Muscle of leg (tissue), 11 donors: ENCODE results near the gene MYO3A. TPM values are rescaled to one million over a fixed set of nuclear protein-coding genes. Genes with fewer than 3 reads are reported as not detected.

Experiments
- DNase-seq: peaks from one replicate; pipeline ENCODE4 v3.0.0; 2013
- H3K27ac ChIP-seq: one replicate; pipeline ENCODE4 v1.5.1; 2013; ENCODE audit warnings: mild to moderate bottlenecking, low read length, control low read depth
- H3K27me3 ChIP-seq: one replicate; pipeline ENCODE4 v1.6.1; 2013; ENCODE audit warnings: low read length; ENCODE audit not compliant: control insufficient read depth, insufficient read depth
- H3K36me3 ChIP-seq: one replicate; pipeline ENCODE4 v1.6.1; 2013; ENCODE audit warnings: low read length; ENCODE audit not compliant: control insufficient read depth, insufficient read depth
- H3K4me1 ChIP-seq: one replicate; pipeline ENCODE4 v1.6.1; 2013; ENCODE audit warnings: low read length; ENCODE audit not compliant: control insufficient read depth, insufficient read depth
- H3K4me3 ChIP-seq: one replicate; pipeline ENCODE4 v1.5.1; 2013; ENCODE audit warnings: low read length, control low read depth
- H3K9me3 ChIP-seq: replicated peaks from 2 replicates; pipeline ENCODE4 v1.6.1; 2013; ENCODE audit warnings: low read depth, low read length; ENCODE audit not compliant: control insufficient read depth
- WGBS: methylation state at CpG from one replicate; pipeline ENCODE4 v1.1.5; 2013; ENCODE audit warnings: missing lambda C conversion rate; ENCODE audit not compliant: insufficient coverage; 5-methylcytosine and 5-hydroxymethylcytosine counted together
- polyA plus RNA-seq, 8 donors: library from polyadenylated mRNA; unstranded; fragments of 120-200 nt; gene quantifications; one replicate each; pipeline versions ENCODE4 v1.2.1 to v1.2.3, GENCODE V29; 2013; ENCODE audit warnings: inconsistent platforms in 1 of 8, low replicate concordance in 1 of 8; ENCODE audit not compliant: insufficient read length in 8 of 8, insufficient read depth in 1 of 8
- total RNA-seq: library from RNA; stranded (reverse); fragments of 120-200 nt; gene quantifications from one replicate; pipeline ENCODE4 v1.2.4, GENCODE V29; 2013

MYO3A gene
- total and polyA plus RNA-seq, 9 donors = 0.41 to 1.9 (median 1.0) TPM

DNA sequence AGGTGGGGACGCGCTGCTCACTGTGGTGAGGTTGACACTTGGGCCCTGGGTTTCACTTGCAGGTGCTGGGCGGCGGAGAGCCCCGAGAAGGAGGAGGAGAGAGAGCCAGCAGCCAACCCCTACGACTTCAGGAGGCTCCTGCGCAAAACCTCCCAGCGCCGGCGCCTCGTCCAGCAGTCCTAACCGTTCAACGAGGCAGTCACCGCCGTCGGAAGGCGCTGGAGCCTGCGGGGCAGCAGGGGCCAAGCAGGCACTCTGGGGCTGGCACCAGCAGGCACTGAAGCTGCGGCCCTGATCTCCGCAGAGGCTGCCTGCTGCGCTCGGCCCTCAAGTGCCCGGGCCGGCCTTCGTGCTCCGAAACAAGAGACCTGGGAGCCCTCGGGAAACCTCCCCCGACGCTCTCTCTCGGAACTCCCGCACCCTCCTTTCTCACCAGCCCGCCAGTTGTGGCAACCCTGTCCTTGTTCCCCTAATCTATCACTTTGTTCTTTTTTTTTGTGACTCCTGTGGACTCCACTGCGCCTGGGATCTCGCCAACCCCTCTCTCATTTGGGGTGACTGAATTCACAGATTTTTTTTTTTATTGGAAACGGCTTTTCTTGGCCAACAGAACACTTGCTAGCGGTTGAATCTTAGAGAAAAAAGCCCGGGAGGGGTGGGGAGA lies 277.9 kb downstream of the MYO3A start:
- WGBS = 3% methylated on average over 33 of the region's 37 CpGs
- H3K4me1 ChIP-seq = peaks cover 9% of the 10 kb centered on the region
- H3K4me3 ChIP-seq = no peak overlapping the region
- peaks cover 62% of the 10 kb centered on the region for H3K27me3 ChIP-seq
- DNase-seq = no peak
- H3K36me3 ChIP-seq = no peaks in the 10 kb centered on the region
- H3K9me3 ChIP-seq = no peaks in the 10 kb centered on the region
- no peak overlapping the region for H3K27ac ChIP-seq

DNA sequence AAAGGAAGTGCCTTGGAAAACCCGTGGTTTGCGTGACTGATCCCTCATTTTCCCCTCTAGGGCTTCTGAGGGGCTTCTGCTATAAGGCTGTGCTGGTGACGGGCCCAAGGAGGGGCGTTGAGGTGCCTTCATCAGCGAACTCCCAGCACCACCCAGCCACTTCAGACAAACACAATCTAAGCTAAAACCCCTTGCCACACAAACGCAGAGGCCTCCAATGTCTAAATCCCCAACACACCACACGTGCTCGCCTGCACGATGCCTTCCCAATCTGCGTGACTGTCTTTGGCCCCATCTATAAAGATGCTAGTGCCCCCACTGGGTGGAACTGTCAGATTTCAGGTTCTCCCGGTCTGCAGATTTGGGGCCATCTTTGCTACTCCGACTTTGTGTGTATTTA lies 278.5 kb downstream of the MYO3A start:
- H3K27ac ChIP-seq = no peak overlapping the region
- H3K27me3 ChIP-seq = peaks cover 68% of the 10 kb centered on the region
- no peak for DNase-seq
- no peaks in the 10 kb centered on the region for H3K36me3 ChIP-seq
- no peaks in the 10 kb centered on the region for H3K9me3 ChIP-seq
- H3K4me1 ChIP-seq = peaks cover 12% of the 10 kb centered on the region
- 2% methylated on average over 9 of the region's 12 CpGs for WGBS
- no peak overlapping the region for H3K4me3 ChIP-seq

DNA sequence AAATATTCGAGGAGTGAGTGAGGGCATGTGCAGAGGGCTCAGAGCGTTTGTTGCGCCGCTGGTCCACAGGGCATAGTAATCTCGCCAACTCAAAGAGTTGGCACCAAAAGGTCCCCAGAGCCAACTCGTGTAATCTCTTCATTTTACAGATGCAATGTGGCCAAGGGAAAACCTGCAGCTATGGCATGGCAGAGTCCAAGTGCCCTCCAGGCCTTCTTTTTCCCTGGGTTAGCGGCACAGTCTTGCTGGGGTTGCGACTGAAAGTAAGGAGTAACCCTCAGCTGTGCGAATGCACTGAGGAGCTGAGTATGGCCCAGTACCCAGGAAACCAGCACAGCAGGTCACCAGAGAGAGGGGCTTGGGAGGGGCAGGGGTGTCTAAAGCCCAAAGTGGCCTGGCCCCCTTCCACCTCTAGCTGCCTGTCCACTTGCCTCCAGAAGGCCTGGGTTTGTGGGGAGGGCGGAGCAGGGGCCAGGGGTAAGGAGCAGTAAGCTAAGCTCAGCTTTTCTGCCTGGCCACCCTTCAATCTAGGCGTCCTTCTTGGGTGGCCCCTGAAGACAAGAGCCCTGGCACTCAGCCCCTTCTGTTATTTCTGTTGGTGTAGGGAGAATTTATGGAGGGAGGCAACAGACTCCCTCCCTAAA lies 279.2 kb downstream of the MYO3A start:
- WGBS = 13% methylated on average over 8 of the region's 11 CpGs
- no peak overlapping the region for H3K4me3 ChIP-seq

DNA sequence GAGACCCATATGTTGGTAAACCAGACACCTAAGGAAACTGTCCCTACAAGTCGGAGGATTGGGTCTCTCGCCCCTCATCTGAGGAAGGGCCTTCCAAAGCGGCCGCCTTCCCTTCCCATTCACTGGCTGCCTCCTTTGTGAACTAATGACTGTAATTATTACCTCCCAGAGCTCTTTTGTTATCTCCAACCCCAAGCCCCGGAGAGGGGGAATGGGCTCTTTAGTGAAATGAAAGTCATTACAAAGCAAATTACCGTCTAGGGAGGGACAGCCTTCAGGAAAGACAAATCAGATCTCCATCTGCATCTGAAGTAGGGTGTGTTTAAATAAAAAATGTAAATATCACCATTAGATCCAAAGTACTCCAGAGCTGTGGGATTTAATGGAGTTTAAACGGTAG lies 280.0 kb downstream of the MYO3A start:
- no peak overlapping the region for H3K27ac ChIP-seq
- peaks cover 17% of the 10 kb centered on the region for H3K4me1 ChIP-seq
- H3K27me3 ChIP-seq = peaks cover 82% of the 10 kb centered on the region
- no peak for DNase-seq
- H3K9me3 ChIP-seq = no peaks in the 10 kb centered on the region
- H3K4me3 ChIP-seq = no peak overlapping the region
- 10% methylated on average over 2 of the region's 7 CpGs for WGBS
- no peaks in the 10 kb centered on the region for H3K36me3 ChIP-seq

More for the DNA sequence above, 279.2 kb downstream of the MYO3A start:
- DNase-seq = no peak
- Histone ChIP-seq H3K4me1 (peaks cover 17% of the 10 kb centered on the region), H3K27ac (no peak overlapping the region), H3K36me3 (no peaks in the 10 kb centered on the region), H3K9me3 (no peaks in the 10 kb centered on the region), H3K27me3 (peaks cover 76% of the 10 kb centered on the region)

DNA sequence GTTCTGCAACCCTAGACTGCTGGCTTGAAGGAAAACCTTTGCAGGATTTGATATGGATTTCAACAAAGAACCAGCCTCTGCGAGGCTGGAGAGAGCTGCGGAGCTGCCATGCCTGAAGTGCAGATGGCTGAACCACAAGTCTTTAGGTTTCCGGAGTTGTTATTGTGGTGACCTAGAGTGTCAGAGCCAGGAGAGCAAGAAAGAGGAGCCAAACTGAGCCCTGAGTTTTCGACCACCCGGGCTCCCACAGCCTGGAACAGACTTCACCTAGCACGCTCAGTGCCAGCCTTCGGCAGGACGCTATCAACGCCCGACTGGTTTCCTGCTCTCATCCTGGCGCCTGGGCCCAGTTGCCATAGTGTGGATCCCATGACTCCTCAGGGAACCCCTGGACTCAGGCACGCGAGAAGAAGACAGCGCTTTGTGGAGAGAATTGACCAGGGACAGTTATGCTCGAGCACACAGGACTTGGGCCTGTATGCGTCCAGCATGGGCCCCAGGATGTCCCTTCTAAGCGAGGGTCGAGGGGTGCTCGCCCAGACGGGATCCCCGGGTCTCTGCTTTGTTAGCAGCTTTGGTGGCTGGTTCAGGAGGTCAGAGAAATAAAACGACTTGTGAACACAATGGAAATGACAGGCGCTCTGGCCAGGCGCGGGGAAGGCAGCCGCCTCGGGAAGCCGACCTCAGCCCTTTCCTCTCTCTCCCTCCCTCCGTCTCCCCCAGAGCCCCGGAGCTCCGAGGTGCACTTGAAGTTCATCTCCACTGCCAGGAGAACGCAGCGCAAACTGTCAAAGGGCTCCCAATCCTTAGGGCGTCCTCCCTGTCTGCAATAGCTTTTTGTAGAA lies 280.7 kb downstream of the MYO3A start:
- WGBS = 7% methylated on average over 21 of the region's 34 CpGs
- no peak for DNase-seq
- H3K36me3 ChIP-seq = no peaks in the 10 kb centered on the region
- no peaks in the 10 kb centered on the region for H3K9me3 ChIP-seq
- peaks cover 80% of the 10 kb centered on the region for H3K27me3 ChIP-seq
- H3K27ac ChIP-seq = no peak overlapping the region
- no peak overlapping the region for H3K4me3 ChIP-seq
- H3K4me1 ChIP-seq = peaks cover 17% of the 10 kb centered on the region

DNA sequence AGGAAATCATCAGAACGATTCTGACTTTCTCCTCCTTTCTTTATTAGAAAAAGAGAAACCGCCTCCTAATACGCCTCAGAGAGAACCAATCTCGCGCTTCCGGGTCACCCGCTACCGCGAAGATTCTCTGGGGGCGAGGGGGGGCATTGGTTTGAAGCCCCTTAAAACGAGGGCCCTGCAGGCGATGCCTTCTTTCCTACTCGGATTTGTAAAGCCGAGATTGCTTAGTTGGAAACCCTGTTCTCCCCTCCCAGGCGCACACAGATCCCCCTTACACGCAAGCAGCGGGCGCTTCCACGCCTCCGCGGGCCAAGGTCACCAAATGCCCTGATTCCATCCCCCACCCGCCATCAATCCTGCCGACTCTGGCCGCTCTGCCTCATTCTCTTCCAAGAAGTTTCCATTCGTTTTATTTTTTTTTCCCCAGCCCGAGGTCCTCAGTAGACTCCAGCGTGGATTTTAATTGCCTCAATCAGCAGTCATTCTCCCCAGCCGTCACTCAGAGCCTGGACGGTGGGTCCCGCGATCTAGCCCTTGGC lies 281.4 kb downstream of the MYO3A start:
- no peaks in the 10 kb centered on the region for H3K36me3 ChIP-seq
- peaks cover 79% of the 10 kb centered on the region for H3K27me3 ChIP-seq
- no peak overlapping the region for H3K27ac ChIP-seq
- H3K4me3 ChIP-seq = no peak overlapping the region
- WGBS = under 1% methylated on average over 28 of the region's 31 CpGs
- no peak for DNase-seq
- no peaks in the 10 kb centered on the region for H3K9me3 ChIP-seq
- H3K4me1 ChIP-seq = peaks cover 17% of the 10 kb centered on the region

DNA sequence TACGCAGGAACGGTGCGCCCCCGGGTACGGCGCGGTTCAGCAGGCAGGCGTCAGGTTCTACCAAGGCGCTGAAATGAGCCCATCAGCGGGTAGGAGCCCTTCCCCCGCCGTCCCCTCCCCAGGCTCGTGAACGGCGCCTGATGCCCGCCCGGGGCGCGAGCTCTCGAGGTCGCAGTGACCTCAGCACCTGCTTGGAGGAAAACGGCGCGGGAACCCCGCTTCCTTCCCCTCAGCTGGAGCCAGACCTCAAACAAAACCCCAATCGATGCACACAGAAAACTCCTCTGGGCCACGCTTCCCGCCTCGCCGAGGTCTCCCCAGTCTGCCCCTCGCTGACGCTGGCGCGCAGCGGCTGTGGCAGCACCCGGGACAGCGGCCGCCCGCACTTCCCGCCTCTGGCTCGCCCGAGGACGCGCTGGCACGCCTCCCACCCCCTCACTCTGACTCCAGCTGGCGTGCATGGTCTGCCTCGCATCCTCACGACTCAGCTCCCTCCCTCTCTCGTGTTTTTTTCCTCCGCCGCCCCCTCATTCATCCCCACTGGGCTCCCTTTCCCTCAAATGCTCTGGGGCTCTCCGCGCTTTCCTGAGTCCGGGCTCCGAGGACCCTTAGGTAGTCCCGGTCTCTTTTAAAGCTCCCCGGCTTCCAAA lies 282.0 kb downstream of the MYO3A start:
- under 1% methylated on average over 57 of the region's 57 CpGs for WGBS
- Histone ChIP-seq H3K36me3 (no peaks in the 10 kb centered on the region), H3K27ac (no peak overlapping the region), H3K9me3 (no peaks in the 10 kb centered on the region), H3K4me1 (peaks cover 17% of the 10 kb centered on the region), H3K27me3 (peaks cover 75% of the 10 kb centered on the region), H3K4me3 (no peak overlapping the region)
- peak; percentile 53 for DNase-seq

DNA sequence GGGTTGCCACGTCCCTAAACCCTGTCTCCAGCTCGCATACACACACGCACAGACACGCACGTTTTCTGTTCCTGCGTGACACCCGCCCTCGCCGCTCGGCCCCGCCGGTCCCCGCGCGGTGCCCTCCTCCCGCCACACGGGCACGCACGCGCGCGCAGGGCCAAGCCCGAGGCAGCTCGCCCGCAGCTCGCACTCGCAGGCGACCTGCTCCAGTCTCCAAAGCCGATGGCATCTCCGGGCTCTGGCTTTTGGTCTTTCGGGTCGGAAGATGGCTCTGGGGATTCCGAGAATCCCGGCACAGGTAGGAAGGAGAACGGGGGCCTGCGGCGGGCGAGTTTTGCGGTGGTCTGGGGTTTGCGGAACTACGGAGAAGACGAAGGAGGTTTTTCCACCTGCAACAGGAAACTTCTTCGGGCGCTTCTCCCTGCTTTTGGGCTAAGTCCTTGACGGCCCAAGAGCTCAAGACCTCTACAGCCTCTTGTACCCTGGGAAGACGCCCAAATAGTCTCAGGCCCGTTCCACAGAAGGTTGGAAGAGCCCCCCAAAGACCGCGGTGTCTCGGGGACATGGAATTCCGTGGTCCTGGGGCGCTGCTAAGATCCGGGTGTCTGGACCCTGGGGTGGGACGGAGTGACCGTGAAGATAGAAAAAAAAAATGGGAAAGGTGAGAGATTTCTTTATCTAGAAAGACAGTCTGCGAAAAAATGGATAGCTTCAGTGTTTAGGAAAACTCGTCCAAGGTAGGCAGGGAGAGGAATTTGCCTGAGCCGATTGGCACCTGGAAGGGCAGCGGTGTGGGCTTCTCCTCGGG lies 282.8 kb downstream of the MYO3A start, which contains the start of gene GAD2:
GAD2 (plus strand) TSS at position 190 of the 811 bp plus-strand sequence; CDS start at position 226, 36 bp downstream.
- H3K9me3 ChIP-seq = no peaks in the 10 kb centered on the region
- no peak within 1 kb of the TSS for H3K4me3 ChIP-seq
- WGBS = 1% methylated on average over 44 of the region's 60 CpGs
- no peak within 1 kb of the TSS for H3K27ac ChIP-seq
- no peaks in the 10 kb centered on the region for H3K36me3 ChIP-seq
- peaks cover 17% of the 10 kb centered on the region for H3K4me1 ChIP-seq
- DNase-seq = no peak
- H3K27me3 ChIP-seq = peaks cover 75% of the 10 kb centered on the region

DNA sequence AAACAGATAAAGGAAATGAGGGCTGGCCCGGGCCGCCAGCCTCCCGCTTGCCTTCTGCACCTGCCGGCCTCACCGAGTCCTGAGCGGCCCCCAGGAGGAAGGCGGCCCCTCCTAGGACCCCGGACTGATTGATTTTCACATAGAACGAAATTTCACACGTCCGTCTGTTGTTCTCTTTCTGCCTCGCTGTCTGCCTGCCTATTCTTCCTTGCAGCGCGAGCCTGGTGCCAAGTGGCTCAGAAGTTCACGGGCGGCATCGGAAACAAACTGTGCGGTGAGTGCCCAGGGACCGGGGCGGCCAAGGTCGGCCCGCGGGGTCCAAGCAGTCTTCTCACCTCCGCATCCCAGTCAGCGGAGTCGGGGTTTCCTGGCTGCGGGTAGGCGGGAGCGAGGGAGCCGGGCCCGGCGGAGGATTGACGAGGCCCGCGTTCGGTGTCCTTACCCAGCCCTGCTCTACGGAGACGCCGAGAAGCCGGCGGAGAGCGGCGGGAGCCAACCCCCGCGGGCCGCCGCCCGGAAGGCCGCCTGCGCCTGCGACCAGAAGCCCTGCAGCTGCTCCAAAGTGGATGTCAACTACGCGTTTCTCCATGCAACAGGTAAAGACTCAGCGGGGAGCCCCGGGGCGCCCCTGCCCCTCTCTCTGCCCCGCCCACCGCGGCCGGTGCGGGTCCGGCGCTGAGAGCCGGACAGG lies 283.5 kb downstream of the MYO3A start:
- H3K4me3 ChIP-seq = no peak overlapping the region
- WGBS = 1% methylated on average over 64 of the region's 64 CpGs
- H3K36me3 ChIP-seq = no peaks in the 10 kb centered on the region
- no peaks in the 10 kb centered on the region for H3K9me3 ChIP-seq
- peaks cover 17% of the 10 kb centered on the region for H3K4me1 ChIP-seq
- no peak overlapping the region for H3K27ac ChIP-seq
- no peak for DNase-seq
- peaks cover 72% of the 10 kb centered on the region for H3K27me3 ChIP-seq
